Erythroblast (primary cell): ENCODE data around the gene SGF29.
"Not testable (repeated sequence)": the region's sequence is repeated elsewhere in the genome, so short reads cannot be mapped to it uniquely, and the experiment has no call there.

Experiments used
- DNase-seq, 2 experiments: peaks; one replicate each; lab custom pipeline; 2025; lab: John Stamatoyannopoulos, UW
- GATA1 ChIP-seq: IDR thresholded peaks from 2 replicates; pipeline ENCODE4 v1.6.1; 2011; ENCODE audit warnings: low read depth, mild to moderate bottlenecking, control low read depth, low read length, moderate library complexity
- POLR2A ChIP-seq: IDR thresholded peaks from 2 replicates; pipeline ENCODE4 v1.6.1; 2011; ENCODE audit warnings: mild to moderate bottlenecking, low read length

SGF29 gene

GRCh38 chr16:28609631-28610594, 56.2 kb downstream of the SGF29 start, which contains the start of gene SULT1A1:
TSS of gene SULT1A1 (minus strand) at chr16:28610044. CDS start at chr16:28608855, 1,189 bp downstream.
- TF ChIP-seq GATA1 (no peak), POLR2A (no peak)
- DNase-seq, result no peak

GRCh38 chr16:28610595-28611191, 57.0 kb downstream of the SGF29 start:
- TF ChIP-seq POLR2A (no peak), GATA1 (no peak)
- DNase-seq, result no peak

GRCh38 chr16:28612359-28613280, 58.9 kb downstream of the SGF29 start:
- DNase-seq, result not testable (repeated sequence)

DNA sequence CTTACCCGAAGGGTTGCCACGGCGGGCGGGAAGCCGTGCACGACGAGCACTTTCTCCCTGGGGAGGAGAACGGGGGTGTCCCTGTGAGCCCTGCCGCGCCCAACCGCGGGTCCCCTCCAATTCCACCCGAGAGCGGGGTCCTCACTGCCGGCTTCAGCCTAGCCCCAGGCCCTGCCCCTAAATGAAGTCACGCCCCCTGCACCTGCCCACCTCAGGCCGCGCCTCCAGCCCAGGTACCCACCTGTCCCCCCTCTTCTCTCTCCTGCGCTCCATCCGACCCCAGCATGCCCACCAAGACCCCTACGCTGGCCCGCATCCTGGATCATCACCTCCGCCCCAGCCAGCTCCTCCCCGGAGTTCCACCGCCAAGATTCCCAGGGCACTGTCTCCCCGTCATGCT, 60.2 kb downstream of the SGF29 start:
- DNase-seq, result not testable (repeated sequence)

- not testable (repeated sequence) for DNase-seq
Measured at GRCh38 chr16:28614561-28614960, 60.8 kb downstream of the SGF29 start.

GRCh38 chr16:28615486-28616223, 61.9 kb downstream of the SGF29 start:
- peak; percentile 35 to 48 for DNase-seq

- not testable (repeated sequence) for DNase-seq
Measured at GRCh38 chr16:28616224-28616577, 62.5 kb downstream of the SGF29 start.

DNA sequence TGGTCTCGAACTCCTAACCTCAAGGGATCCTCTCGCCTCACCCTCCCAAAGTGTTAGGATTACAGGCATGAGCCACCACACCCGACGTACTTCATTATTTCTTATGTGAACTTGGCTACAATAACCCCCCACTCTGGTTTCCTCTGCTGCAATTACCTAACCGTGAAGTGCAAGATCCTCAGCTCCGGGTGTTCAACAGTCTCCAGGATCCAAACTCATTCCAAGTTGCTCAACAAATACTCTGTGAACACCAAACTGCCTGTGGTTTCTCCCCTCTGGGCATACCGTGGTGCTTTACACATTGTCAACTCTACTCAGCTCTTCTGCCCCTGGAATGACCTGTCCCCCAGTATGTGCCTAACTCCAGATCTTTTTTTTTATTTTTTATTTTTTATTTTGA, 62.9 kb downstream of the SGF29 start:
- no peak for TF ChIP-seq POLR2A
- no peak for TF ChIP-seq GATA1
- no peak for DNase-seq

DNA sequence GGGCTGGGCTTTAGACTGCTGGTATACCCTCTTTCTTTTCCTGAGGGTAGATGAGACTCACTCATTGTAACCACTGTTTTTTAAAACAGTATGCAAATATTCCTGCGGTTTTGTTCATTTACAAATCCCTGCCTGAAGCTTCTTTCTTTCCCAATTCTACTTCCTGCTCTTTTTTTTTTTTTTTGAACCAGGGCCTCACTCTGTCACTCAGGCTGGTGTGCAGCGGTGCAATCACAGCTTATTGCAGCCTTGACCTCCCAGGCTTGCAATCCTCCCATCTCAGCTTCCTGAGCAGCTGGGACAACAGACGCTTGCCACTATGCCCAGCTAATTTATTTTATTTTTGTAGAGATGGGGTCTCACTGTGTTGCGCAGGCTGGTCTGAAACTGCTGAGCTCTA, 64.2 kb downstream of the SGF29 start:
- DNase-seq, result no peak
- TF ChIP-seq POLR2A (no peak), GATA1 (no peak)

DNA sequence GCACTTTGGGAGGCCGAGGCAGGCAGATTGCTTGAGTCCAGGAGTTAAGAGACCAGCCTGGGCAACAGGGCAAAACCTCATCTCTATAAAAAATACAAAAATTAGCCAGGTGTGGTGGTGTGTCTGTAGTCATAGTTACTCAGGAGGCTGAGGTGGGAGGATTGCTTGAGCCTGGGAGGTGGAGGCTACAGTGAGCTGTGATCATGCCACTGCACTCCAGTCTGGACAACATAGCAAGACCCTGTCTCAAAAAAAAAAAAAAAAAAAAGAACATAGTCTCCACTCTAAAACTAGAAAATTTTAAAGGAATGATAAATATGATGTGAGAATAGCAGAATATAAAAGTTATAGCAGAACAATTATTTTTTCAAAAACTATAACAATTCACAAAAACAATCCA, 66.6 kb downstream of the SGF29 start:
- DNase-seq, result not testable (repeated sequence)

DNA sequence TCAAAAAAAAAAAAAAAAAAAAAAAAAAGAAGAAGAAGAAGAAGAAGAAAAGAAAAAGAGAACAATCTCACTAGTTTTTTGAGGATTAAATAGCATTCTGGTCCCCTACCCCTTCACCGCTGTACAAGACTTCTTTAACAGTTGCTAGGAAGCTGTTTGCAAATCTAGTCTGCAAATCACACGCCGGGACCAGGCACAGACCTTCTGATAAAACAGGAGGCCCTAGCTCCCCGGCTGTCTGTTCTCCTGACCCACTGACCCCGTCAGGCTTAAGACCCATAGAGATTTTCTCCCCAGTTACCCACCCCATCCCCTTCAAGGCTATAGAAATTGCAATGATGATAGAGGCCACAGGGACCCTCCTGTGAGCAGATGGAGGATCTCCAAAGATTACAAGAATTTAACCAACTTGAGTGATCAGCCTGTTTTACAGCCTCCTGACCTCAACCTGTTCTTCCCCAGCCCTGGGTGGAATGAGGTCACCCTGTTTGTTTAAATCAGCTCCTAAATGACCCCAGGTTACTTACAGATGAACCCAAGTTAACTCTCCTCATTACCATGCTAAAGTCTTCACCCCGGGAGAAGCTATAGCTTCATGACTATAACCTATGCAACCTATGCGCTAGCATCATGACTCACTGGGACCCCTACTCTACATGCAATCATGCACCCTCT, 67.9 kb downstream of the SGF29 start:
- no peak for TF ChIP-seq POLR2A
- no peak for TF ChIP-seq GATA1
- DNase-seq, result no peak

GRCh38 chr16:28622532-28623171, 68.9 kb downstream of the SGF29 start:
- not testable (repeated sequence) for DNase-seq

DNA sequence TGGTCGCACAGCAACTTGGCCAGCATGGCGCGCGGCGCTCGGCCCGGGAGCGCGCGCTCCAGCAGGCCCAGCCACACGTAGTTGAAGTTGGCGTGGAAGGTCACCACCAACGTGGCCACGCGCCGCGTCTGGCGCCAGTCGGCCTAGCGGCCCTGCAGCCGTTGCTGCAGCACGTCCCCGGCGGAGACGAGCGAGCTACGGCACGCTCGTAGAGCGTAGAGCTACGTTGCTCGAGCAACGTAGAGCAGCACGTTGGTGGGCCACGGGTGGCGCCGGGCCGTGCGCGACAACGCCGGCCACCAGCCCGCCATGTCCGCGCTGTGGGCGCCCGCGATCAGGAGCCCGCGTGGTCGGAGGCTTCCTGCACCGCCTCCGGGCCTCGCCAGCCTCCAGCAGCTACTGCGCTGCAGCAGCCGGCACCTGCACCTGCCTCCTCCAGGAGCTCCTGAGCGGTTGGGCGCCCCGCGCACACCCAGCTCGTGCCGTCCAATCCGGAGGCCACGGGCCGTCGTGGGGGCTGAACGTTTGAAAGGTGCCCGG, 69.5 kb downstream of the SGF29 start:
- DNase-seq, result peak in 1 of 2 experiments; percentile 57
- TF ChIP-seq POLR2A, result peak; percentile 53
- TF ChIP-seq GATA1, result no peak

DNA sequence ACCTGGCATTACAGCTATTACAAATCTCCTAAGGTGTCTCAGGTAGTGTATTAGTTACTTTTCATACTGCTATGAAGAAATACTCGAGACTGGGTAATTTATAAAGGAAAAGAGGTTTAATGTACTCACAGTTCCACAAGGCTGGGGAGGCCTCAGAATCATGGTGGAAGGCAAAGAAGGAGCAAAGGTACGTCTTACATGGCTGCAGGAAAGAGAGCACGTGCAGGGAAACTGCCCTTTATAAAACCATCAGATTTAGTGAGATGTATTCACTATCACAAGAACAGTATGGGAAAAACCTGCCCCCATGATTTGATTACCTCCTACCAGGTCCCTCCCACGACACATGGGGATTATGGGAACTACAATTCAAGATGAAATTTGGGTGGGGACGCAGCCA, 77.2 kb downstream of the SGF29 start:
- not testable (repeated sequence) for DNase-seq

GRCh38 chr16:28636093-28636823, 82.5 kb downstream of the SGF29 start:
- not testable (repeated sequence) for DNase-seq

- DNase-seq, result not testable (repeated sequence)
Measured at GRCh38 chr16:28637765-28638164, 84.0 kb downstream of the SGF29 start, which contains the start of gene NPIPB8. TSS of gene NPIPB8 (plus strand) at chr16:28638065. CDS start at chr16:28638361, 296 bp downstream.

- not testable (repeated sequence) for DNase-seq
Measured at GRCh38 chr16:28638359-28638758, 84.6 kb downstream of the SGF29 start.
